GM12878 (cell line): ENCODE measurements around the gene VTN. TPM values are rescaled to one million over a fixed set of nuclear protein-coding genes. Genes with fewer than 3 reads are reported as not detected.

ENCODE experiments used
- ATAC-seq: fragments of 200-7000 bp; cut with Tn5 transposase; 3 replicates; pipeline ENCODE4 v1.9.1; 2020; ENCODE audit warnings: mild to moderate bottlenecking, moderate library complexity
- BruUV-seq: library from RNA; stranded (reverse); fragments of 400-500 nt; replicated peaks from 2 replicates; lab custom pipeline; 2021; lab: Mats Ljungman, UMichigan
- CTCF ChIA-PET: fragments of 300-600 bp; sonication (Branson Sonifier 250); formaldehyde crosslinking; extraction: SDS; loops from one replicate; lab custom pipeline; 2021; ENCODE audit warnings: inconsistent platforms; lab: Yijun Ruan, JAX
- POLR2A ChIA-PET: fragments of 350-600 bp; formaldehyde crosslinking; extraction: SDS; loops from one replicate; lab custom pipeline; 2021; ENCODE audit warnings: inconsistent platforms; lab: Charles Lee
- RAD21 ChIA-PET: fragments of 300-600 bp; sonication (Branson Sonifier 250); formaldehyde crosslinking; loops from one replicate; lab custom pipeline; 2023; ENCODE audit warnings: antibody characterized with exemption; ENCODE audit not compliant: unreplicated experiment; lab: Charles Lee
- SMC1A ChIA-PET: fragments of 300-600 bp; sonication (Branson Sonifier 250); formaldehyde crosslinking; loops from one replicate; lab custom pipeline; 2023; ENCODE audit not compliant: unreplicated experiment, uncharacterized antibody; lab: Charles Lee
- DNase-seq: peaks from one replicate; pipeline ENCODE4 v3.0.0-alpha.2; 2011; ENCODE audit warnings: low read depth, low spot score
- FAIRE-seq: peaks from 3 replicates; lab custom pipeline; 2011; peaks lifted over from hg19 to GRCh38; lab: Jason Lieb, UNC
- H2AFZ ChIP-seq: 2 replicates; pipeline ENCODE4 v1.6.0; 2011; ENCODE audit warnings: low read depth, low read length, control low read depth; ENCODE audit not compliant: control insufficient read depth
- H3K27ac ChIP-seq: 2 replicates; pipeline ENCODE4 v1.5.1; 2011; ENCODE audit warnings: control low read depth; ENCODE audit not compliant: control insufficient read depth, insufficient read depth
- H3K27me3 ChIP-seq, 2 experiments: replicated peaks in 1 of 2; 2 replicates each; pipeline versions ENCODE4 v1.6.0 to v1.6.1; 2011; ENCODE audit warnings: low read length in 1 of 2; ENCODE audit not compliant: control insufficient read depth in 2 of 2, insufficient read depth in 2 of 2
- H3K36me3 ChIP-seq, 2 experiments: 2 replicates each; pipeline ENCODE4 v1.5.1; 2011; ENCODE audit warnings: low read length in 1 of 2; ENCODE audit not compliant: control insufficient read depth in 2 of 2, insufficient read depth in 2 of 2
- H3K4me1 ChIP-seq: 2 replicates; pipeline ENCODE4 v1.6.1; 2011; ENCODE audit warnings: mild to moderate bottlenecking, low read length, moderate library complexity, mixed read lengths; ENCODE audit not compliant: control insufficient read depth, insufficient read depth
- H3K4me2 ChIP-seq: 2 replicates; pipeline ENCODE4 v1.6.0; 2011; ENCODE audit warnings: control low read depth; ENCODE audit not compliant: control insufficient read depth, insufficient read depth
- H3K4me3 ChIP-seq: fragments of 200-600 bp; sonication (generic); 2 replicates; pipeline ENCODE4 v1.5.1; 2016
- H3K79me2 ChIP-seq: 2 replicates; pipeline ENCODE4 v1.6.0; 2011; ENCODE audit warnings: low read length; ENCODE audit not compliant: control insufficient read depth, insufficient read depth
- H3K9ac ChIP-seq: 2 replicates; pipeline ENCODE4 v1.8.0; 2011; ENCODE audit warnings: low read length, control low read depth, mixed read lengths; ENCODE audit not compliant: control insufficient read depth, insufficient read depth
- H3K9me3 ChIP-seq: replicated peaks from 3 replicates; pipeline ENCODE4 v1.5.1; 2011; ENCODE audit warnings: mild to moderate bottlenecking, low read length; ENCODE audit not compliant: control insufficient read depth, insufficient read depth
- H4K20me1 ChIP-seq: 2 replicates; pipeline ENCODE4 v1.6.0; 2011; ENCODE audit not compliant: control insufficient read depth, insufficient read depth
- BCL11A ChIP-seq: IDR thresholded peaks from 2 replicates; pipeline ENCODE4 v1.6.1; 2011; ENCODE audit warnings: low read depth, low read length
- CBX5 ChIP-seq: sonication (generic); IDR thresholded peaks from 2 replicates; pipeline ENCODE4 v1.6.1; 2016; ENCODE audit warnings: low read depth, moderate library complexity, mild to moderate bottlenecking, inconsistent platforms
- GABPA ChIP-seq: IDR thresholded peaks from 2 replicates; pipeline ENCODE4 v1.6.1; 2014; ENCODE audit warnings: antibody characterized with exemption, low read depth, mild to moderate bottlenecking, inconsistent platforms
- HCFC1 ChIP-seq: fragments of 150-350 bp; IDR thresholded peaks from 2 replicates; pipeline ENCODE4 v1.6.1; 2014; ENCODE audit warnings: low read length
- KDM1A ChIP-seq: fragments of 200-600 bp; sonication (generic); IDR thresholded peaks from 2 replicates; pipeline ENCODE4 v1.6.1; 2016; ENCODE audit warnings: borderline replicate concordance
- NR2F1 ChIP-seq: fragments of 450-650 bp; conservative IDR thresholded peaks from 2 replicates; pipeline ENCODE4 v1.6.1; 2017; ENCODE audit warnings: mild to moderate bottlenecking
- SMC3 ChIP-seq: IDR thresholded peaks from 2 replicates; pipeline ENCODE4 v1.6.1; 2011; ENCODE audit warnings: low read length, improper control_type of control experiment, borderline replicate concordance
- WRNIP1 ChIP-seq: IDR thresholded peaks from 2 replicates; pipeline ENCODE4 v1.6.1; 2011; ENCODE audit warnings: low read depth, low read length, improper control_type of control experiment, borderline replicate concordance
- ZNF24 ChIP-seq: fragments of 450-650 bp; IDR thresholded peaks from 2 replicates; pipeline ENCODE4 v1.6.1; 2017; ENCODE audit warnings: antibody characterized with exemption, mild to moderate bottlenecking
- ZNF274 ChIP-seq: IDR thresholded peaks from one replicate; pipeline ENCODE4 v1.8.0; 2011; ENCODE audit not compliant: insufficient read length, insufficient read depth
- ZZZ3 ChIP-seq: IDR thresholded peaks from 2 replicates; pipeline ENCODE4 v1.6.1; 2011; ENCODE audit warnings: low read depth; ENCODE audit not compliant: control insufficient read depth, insufficient read length
- WGBS: methylation state at CpG from one replicate; pipeline ENCODE4 v1.1.6; 2016; ENCODE audit warnings: low lambda C conversion rate; ENCODE audit not compliant: insufficient replicate concordance, insufficient coverage; ENCODE audit errors: missing lambda C conversion rate; 5-methylcytosine and 5-hydroxymethylcytosine counted together
- in situ Hi-C: fragments of 300-500 bp; cut with MboI; formaldehyde crosslinking; loops from 9 replicates; pipeline ENCODE4 v1.14.3; 2018; ENCODE audit warnings: mixed read lengths
- intact Hi-C: fragments of 100-400 bp; cut with micrococcal nuclease; formaldehyde crosslinking; loops from one replicate; pipeline ENCODE4 v1.14.2; 2022; ENCODE audit not compliant: unreplicated experiment
- polyA plus RNA-seq, 11 experiments: library from polyadenylated mRNA; depleted of rRNA in 4 of 11; unstranded in 6 of 11; stranded (reverse) in 5 of 11; fragments of >200 nt; fragmentation: Nextera tagmentation in 4 of 11; fragmentation: Illumina TruSeq in 1 of 11; extraction: Ambion mirVana in 4 of 11; extraction: Trizol in 1 of 11; gene quantifications; 1 replicate in 1 of 11; 2 replicates in 10 of 11; pipeline versions ENCODE4 v1.2.1 to v1.2.3, GENCODE V29; 2011 to 2016; ENCODE audit warnings: inconsistent platforms in 2 of 11, missing spikeins in 2 of 11, low read depth in 1 of 11
- total RNA-seq, 4 experiments: library from RNA; depleted of rRNA in 3 of 4; stranded (reverse); fragments of >200 nt in 3 of 4; fragmentation: Illumina TruSeq in 1 of 4; extraction: Trizol in 1 of 4; gene quantifications; 2 replicates each; pipeline versions ENCODE4 v1.2.1 to v1.2.3, GENCODE V29; 2013 to 2021
- TF ChIP-seq, protein P1 (sequence below): fragments of 450-650 bp; IDR thresholded peaks from 2 replicates; pipeline ENCODE4 v1.6.1; 2018; ENCODE audit warnings: mild to moderate bottlenecking, low read depth, moderate library complexity; ENCODE audit not compliant: partially characterized antibody
- TF ChIP-seq, protein P2 (sequence below): fragments of 150-350 bp; IDR thresholded peaks from 2 replicates; pipeline ENCODE4 v1.6.1; 2014; ENCODE audit warnings: mild to moderate bottlenecking, low read depth, low read length

The VTN gene
- total and polyA plus RNA-seq, 10 of the 15 experiments (the other 5 are each of a cell fraction or from before 2014, with no cell fraction given): 0.04 to 1.3 (median 0.13) TPM; not detected in 5

- no peak for FAIRE-seq
- Histone ChIP-seq H3K9me3 (no peaks in the 10 kb centered on the region), H3K27me3 (no peaks in the 10 kb centered on the region), H3K4me2 (no peak overlapping the region)
- 74% methylated on average over 6 of the region's 6 CpGs for WGBS
- SMC1A ChIA-PET: no interaction called here
- no peak for TF ChIP-seq ZNF274
- TF ChIP-seq, protein P1, sequence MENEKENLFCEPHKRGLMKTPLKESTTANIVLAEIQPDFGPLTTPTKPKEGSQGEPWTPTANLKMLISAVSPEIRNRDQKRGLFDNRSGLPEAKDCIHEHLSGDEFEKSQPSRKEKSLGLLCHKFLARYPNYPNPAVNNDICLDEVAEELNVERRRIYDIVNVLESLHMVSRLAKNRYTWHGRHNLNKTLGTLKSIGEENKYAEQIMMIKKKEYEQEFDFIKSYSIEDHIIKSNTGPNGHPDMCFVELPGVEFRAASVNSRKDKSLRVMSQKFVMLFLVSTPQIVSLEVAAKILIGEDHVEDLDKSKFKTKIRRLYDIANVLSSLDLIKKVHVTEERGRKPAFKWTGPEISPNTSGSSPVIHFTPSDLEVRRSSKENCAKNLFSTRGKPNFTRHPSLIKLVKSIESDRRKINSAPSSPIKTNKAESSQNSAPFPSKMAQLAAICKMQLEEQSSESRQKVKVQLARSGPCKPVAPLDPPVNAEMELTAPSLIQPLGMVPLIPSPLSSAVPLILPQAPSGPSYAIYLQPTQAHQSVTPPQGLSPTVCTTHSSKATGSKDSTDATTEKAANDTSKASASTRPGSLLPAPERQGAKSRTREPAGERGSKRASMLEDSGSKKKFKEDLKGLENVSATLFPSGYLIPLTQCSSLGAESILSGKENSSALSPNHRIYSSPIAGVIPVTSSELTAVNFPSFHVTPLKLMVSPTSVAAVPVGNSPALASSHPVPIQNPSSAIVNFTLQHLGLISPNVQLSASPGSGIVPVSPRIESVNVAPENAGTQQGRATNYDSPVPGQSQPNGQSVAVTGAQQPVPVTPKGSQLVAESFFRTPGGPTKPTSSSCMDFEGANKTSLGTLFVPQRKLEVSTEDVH: no peak
- TF ChIP-seq HCFC1: no peak
- TF ChIP-seq BCL11A: no peak
- TF ChIP-seq ZZZ3: no peak
- TF ChIP-seq, protein P2, sequence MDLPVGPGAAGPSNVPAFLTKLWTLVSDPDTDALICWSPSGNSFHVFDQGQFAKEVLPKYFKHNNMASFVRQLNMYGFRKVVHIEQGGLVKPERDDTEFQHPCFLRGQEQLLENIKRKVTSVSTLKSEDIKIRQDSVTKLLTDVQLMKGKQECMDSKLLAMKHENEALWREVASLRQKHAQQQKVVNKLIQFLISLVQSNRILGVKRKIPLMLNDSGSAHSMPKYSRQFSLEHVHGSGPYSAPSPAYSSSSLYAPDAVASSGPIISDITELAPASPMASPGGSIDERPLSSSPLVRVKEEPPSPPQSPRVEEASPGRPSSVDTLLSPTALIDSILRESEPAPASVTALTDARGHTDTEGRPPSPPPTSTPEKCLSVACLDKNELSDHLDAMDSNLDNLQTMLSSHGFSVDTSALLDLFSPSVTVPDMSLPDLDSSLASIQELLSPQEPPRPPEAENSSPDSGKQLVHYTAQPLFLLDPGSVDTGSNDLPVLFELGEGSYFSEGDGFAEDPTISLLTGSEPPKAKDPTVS: no peak
- TF ChIP-seq WRNIP1: no peak
- no peak for TF ChIP-seq ZNF24
- TF ChIP-seq KDM1A: no peak
- TF ChIP-seq SMC3: no peak
- TF ChIP-seq CBX5: no peak
- TF ChIP-seq GABPA: no peak
- no peak for TF ChIP-seq NR2F1
- TF ChIP-seq, all 136 proteins: peak for 0
- Histone ChIP-seq H4K20me1 (no peaks in the 10 kb centered on the region), H3K4me3 (no peak overlapping the region), H3K79me2 (peaks cover 9% of the 10 kb centered on the region), H3K4me1 (peaks cover 3% of the 10 kb centered on the region; the same call in 1 of the 2 replicates), H3K27ac (no peak overlapping the region), H3K9ac (no peak overlapping the region), H3K36me3 (peaks cover 6 to 17% of the 10 kb centered on the region in 2 experiments; a peak in 3 of 4 replicates), H2AFZ (no peak overlapping the region)
- intact Hi-C loops: no loop called here
- ChIA-PET CTCF (interaction anchor here (1.4 kb wide), 1 partner anchor 76 kb away, joined by 3 read pairs; no protein-coding TSS in a partner anchor), RAD21 (no interaction called here), POLR2A (no interaction called here)
- DNase-seq: no peak
- in situ Hi-C loops: loop anchor here (5.0 kb wide), 1 partner anchor 48 kb away; no protein-coding TSS in a partner anchor
- no TSS peak for BruUV-seq
- ATAC-seq: no peak
Measured at GRCh38 chr17:28340374-28340773, 29.7 kb downstream of the VTN start.
